Esophagus muscularis mucosa (tissue), 4 donors: ENCODE data around the gene HACD2. TPM values are rescaled to one million over a fixed set of nuclear protein-coding genes. Genes with fewer than 3 reads are reported as not detected.

Source experiments
- DNase-seq: peaks from one replicate; pipeline ENCODE4 v3.0.0-alpha.2; 2017; ENCODE audit errors: extremely low spot score
- H3K27ac ChIP-seq, 4 donors: fragments of 200-600 bp; sonication (generic); replicated peaks in 1 of 4; 1 replicate in 3 of 4; 2 replicates in 1 of 4; pipeline ENCODE4 v1.5.1; 2016 to 2019; ENCODE audit warnings: mild to moderate bottlenecking in 1 of 4
- H3K27me3 ChIP-seq, 4 donors: fragments of 200-600 bp; sonication (generic); one replicate each; pipeline versions ENCODE4 v1.5.1 to v1.6.0; 2016 to 2019
- H3K36me3 ChIP-seq, 4 donors: fragments of 200-600 bp; sonication (generic); one replicate each; pipeline ENCODE4 v1.5.1; 2016 to 2019
- H3K4me1 ChIP-seq, 4 donors: fragments of 200-600 bp; sonication (generic); one replicate each; pipeline ENCODE4 v1.5.1; 2016 to 2019
- H3K4me3 ChIP-seq, 4 donors: fragments of 200-600 bp; sonication (generic); 1 replicate in 2 of 4; 2 replicates in 2 of 4; pipeline ENCODE4 v1.5.1; 2016 to 2019; ENCODE audit warnings: mild to moderate bottlenecking in 4 of 4, moderate library complexity in 1 of 4
- H3K9me3 ChIP-seq, 4 donors: fragments of 200-600 bp; sonication (generic); 1 replicate in 3 of 4; 2 replicates in 1 of 4; pipeline ENCODE4 v1.5.1; 2016 to 2019
- EP300 ChIP-seq: sonication (generic); formaldehyde crosslinking; IDR thresholded peaks from one replicate; pipeline ENCODE4 v1.6.1; 2017; ENCODE audit warnings: antibody characterized with exemption
- POLR2A ChIP-seq: fragments of 450-650 bp; IDR thresholded peaks from one replicate; pipeline ENCODE4 v1.6.1; 2017; ENCODE audit warnings: antibody characterized with exemption, moderate library complexity, mild to moderate bottlenecking, low read depth
- POLR2AphosphoS5 ChIP-seq, 2 donors: sonication (generic); formaldehyde crosslinking; IDR thresholded peaks; one replicate each; pipeline ENCODE4 v1.6.1; 2017; ENCODE audit warnings: antibody characterized with exemption in 2 of 2
- WGBS: methylation state at CpG from one replicate; pipeline ENCODE4 v1.1.5; 2018; 5-methylcytosine and 5-hydroxymethylcytosine counted together
- intact Hi-C: fragments of 100-400 bp; cut with DNase I; formaldehyde crosslinking; loops from one replicate; pipeline ENCODE4 v1.15.1; 2023
- total RNA-seq, 4 donors: library from RNA; depleted of rRNA; stranded (reverse); fragments of >200 nt; gene quantifications; one replicate each; pipeline versions ENCODE4 v1.1.0 to v1.2.1, GENCODE V29; 2016
- TF ChIP-seq, protein P1 (sequence below), 3 experiments: fragments of 200-600 bp in 2 of 3; fragments of 450-650 bp in 1 of 3; sonication (generic) in 2 of 3; IDR thresholded peaks; one replicate each; pipeline ENCODE4 v1.5.1; 2017 to 2019; ENCODE audit warnings: antibody characterized with exemption in 3 of 3, mild to moderate bottlenecking in 2 of 3, moderate library complexity in 1 of 3

Gene HACD2
- total RNA-seq, 4 donors from 2014 or later = 20.5 to 30.3 (median 25.3) TPM

DNA sequence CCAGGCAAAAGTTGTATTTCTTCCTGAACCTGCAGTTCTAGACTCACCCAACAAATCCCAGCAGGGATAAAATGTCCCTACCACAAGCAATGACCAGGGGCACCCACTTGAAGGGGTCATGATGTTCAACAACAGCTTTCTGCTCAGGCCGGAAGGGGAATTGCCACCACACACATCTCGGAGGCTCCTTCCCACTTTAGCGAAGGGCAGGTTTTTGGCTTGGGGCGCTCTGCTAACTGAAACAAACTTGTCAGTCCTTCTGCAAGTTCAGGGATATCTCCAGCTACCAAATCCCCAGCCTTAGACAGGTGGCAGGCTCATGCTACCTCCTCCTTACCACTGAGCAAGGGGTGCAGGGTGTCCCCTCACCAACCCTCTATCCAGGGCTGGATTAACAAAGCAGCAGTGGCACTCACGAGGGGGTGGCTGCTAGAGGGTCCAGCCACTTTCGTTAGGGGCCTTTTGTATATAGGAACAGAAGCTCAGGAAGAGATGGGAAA lies 138.2 kb downstream of the HACD2 start:
- H3K4me3 ChIP-seq = peak overlapping the region; percentile 77 to 90 (median 86)
- no peaks in the 10 kb centered on the region for H3K9me3 ChIP-seq
- intact Hi-C loops = loop anchor here (5.0 to 10.0 kb wide), 3 partner anchors 39 to 119 kb away; no protein-coding TSS in a partner anchor
- peaks cover 35 to 70% (median 66%) of the 10 kb centered on the region in 4 donors for H3K4me1 ChIP-seq
- TF ChIP-seq, protein P1, sequence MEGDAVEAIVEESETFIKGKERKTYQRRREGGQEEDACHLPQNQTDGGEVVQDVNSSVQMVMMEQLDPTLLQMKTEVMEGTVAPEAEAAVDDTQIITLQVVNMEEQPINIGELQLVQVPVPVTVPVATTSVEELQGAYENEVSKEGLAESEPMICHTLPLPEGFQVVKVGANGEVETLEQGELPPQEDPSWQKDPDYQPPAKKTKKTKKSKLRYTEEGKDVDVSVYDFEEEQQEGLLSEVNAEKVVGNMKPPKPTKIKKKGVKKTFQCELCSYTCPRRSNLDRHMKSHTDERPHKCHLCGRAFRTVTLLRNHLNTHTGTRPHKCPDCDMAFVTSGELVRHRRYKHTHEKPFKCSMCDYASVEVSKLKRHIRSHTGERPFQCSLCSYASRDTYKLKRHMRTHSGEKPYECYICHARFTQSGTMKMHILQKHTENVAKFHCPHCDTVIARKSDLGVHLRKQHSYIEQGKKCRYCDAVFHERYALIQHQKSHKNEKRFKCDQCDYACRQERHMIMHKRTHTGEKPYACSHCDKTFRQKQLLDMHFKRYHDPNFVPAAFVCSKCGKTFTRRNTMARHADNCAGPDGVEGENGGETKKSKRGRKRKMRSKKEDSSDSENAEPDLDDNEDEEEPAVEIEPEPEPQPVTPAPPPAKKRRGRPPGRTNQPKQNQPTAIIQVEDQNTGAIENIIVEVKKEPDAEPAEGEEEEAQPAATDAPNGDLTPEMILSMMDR (IDR thresholded peaks at IDR 0.05) = no peak
- TF ChIP-seq EP300 = no peak
- TF ChIP-seq POLR2A = no peak
- TF ChIP-seq POLR2AphosphoS5 (IDR thresholded peaks at IDR 0.05) = no peak
- no peak for DNase-seq
- peaks cover 0 to 34% (median 3%) of the 10 kb centered on the region in 4 donors for H3K27me3 ChIP-seq
- peak overlapping the region; percentile 93 to 97 (median 97) for H3K27ac ChIP-seq
- 40% methylated on average over 6 of the region's 6 CpGs for WGBS
- H3K36me3 ChIP-seq = no peaks in the 10 kb centered on the region

DNA sequence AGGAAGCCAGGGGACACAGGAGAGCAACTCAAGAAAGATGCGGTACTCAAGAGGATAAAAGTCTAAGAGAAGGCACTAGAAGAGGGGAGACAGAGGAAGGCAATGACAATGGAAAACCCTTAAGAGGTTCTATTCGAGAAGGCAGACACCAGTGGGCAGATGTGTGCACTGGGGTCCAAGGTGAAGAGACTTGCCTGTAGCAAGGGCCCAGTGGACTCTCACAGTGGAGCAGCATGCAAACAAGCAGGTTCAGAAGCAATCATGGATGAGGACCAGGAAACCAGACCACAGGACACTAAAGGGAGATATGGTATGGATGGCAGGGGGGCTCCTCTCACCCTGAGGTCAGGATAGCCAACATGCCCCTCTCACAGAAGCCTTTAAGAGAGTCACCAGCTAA lies 138.6 kb downstream of the HACD2 start:
- peaks cover 35 to 71% (median 68%) of the 10 kb centered on the region in 4 donors for H3K4me1 ChIP-seq
- H3K27me3 ChIP-seq = peaks cover 0 to 34% (median 3%) of the 10 kb centered on the region in 4 donors
- no peaks in the 10 kb centered on the region for H3K9me3 ChIP-seq
- WGBS = 46% methylated on average over 2 of the region's 2 CpGs
- peak overlapping the region; percentile 77 to 90 (median 86) for H3K4me3 ChIP-seq
- H3K36me3 ChIP-seq = no peaks in the 10 kb centered on the region
- DNase-seq = no peak
- intact Hi-C loops = loop anchor here (5.0 to 10.0 kb wide), 3 partner anchors 39 to 119 kb away; no protein-coding TSS in a partner anchor
- no peak for TF ChIP-seq POLR2A
- no peak for TF ChIP-seq EP300
- TF ChIP-seq, protein P1 (IDR thresholded peaks at IDR 0.05) = no peak
- no peak for TF ChIP-seq POLR2AphosphoS5 (IDR thresholded peaks at IDR 0.05)
- peak overlapping the region; percentile 93 to 97 (median 97) for H3K27ac ChIP-seq

DNA sequence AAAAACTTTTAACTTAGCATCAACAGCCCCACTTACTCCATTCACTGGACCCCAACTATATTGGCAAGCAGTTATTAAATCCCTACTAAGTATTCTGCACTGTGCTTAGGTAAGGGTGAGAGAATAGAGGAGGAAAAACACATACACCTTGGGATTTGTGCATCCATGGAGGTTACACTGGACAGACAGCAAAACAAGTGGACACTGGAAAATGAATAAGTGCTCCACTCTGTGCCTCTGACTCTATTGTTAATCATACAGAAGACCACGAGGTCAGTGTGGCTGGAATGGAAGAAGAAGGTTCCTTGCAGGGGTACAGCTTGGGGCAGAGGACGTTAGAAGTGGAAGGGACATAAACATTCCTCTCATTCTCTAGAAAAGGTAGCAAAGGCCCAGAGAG lies 139.2 kb downstream of the HACD2 start:
- no peak for TF ChIP-seq EP300
- TF ChIP-seq, protein P1 (IDR thresholded peaks at IDR 0.05) = no peak
- no peak for TF ChIP-seq POLR2AphosphoS5 (IDR thresholded peaks at IDR 0.05)
- WGBS = 37% methylated on average over 2 of the region's 2 CpGs
- peak overlapping the region; percentile 77 to 90 (median 86) for H3K4me3 ChIP-seq
- no peaks in the 10 kb centered on the region for H3K36me3 ChIP-seq
- no peak for DNase-seq
- H3K27me3 ChIP-seq = peaks cover 0 to 33% (median 3%) of the 10 kb centered on the region in 4 donors
- H3K27ac ChIP-seq = peak overlapping the region; percentile 93 to 97 (median 97)
- peaks cover 39 to 71% (median 68%) of the 10 kb centered on the region in 4 donors for H3K4me1 ChIP-seq
- intact Hi-C loops = loop anchor here (5.0 to 10.0 kb wide), 3 partner anchors 38 to 118 kb away; no protein-coding TSS in a partner anchor
- H3K9me3 ChIP-seq = no peaks in the 10 kb centered on the region

DNA sequence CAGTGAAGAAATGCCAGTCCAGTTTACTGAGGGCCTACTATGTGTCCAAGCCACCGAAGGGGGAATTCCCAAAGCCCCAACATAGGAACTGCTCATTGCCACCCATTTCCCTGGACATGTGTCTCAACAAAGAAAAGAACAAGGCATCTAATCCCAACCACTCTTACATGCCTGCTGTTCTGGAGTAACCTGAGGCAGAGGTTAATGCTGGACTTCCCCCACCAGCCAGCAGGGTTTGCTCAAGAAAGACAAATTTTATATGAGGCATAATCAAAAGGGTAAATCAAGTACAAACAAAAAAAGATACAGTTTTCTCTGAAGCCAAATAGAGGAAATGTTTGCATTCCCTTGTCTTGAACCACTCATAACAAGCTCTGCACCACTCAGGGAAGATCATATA lies 140.1 kb downstream of the HACD2 start:
- TF ChIP-seq EP300 (no peak), POLR2AphosphoS5 (IDR thresholded peaks at IDR 0.05) (no peak)
- TF ChIP-seq, protein P1 (IDR thresholded peaks at IDR 0.05) = peak in 1 of 3 experiments; percentile 36
- Histone ChIP-seq H3K9me3 (no peaks in the 10 kb centered on the region), H3K27ac (peak overlapping the region; percentile 93 to 97 (median 97)), H3K27me3 (peaks cover 0 to 25% (median 3%) of the 10 kb centered on the region in 4 donors), H3K4me3 (peak overlapping the region; percentile 77 to 90 (median 86)), H3K4me1 (peaks cover 43 to 71% (median 68%) of the 10 kb centered on the region in 4 donors), H3K36me3 (no peaks in the 10 kb centered on the region)
- intact Hi-C loops = loop anchor here (5.0 to 10.0 kb wide), 3 partner anchors 37 to 117 kb away; no protein-coding TSS in a partner anchor
- WGBS = 53% methylated on average over 1 of the region's 1 CpG
- DNase-seq = no peak
